AG09319 (cell line): ENCODE data around the gene ABCC3.

Source experiments
- DNase-seq: peaks from one replicate; pipeline ENCODE4 v3.0.0-alpha.2; 2010; ENCODE audit warnings: low read depth; ENCODE audit errors: extremely low read depth
- CTCF ChIP-seq: IDR thresholded peaks from 2 replicates; pipeline ENCODE4 v1.5.1; 2011; ENCODE audit warnings: low read depth, mild to moderate bottlenecking, inconsistent platforms, low read length, moderate library complexity

ABCC3 gene

GRCh38 chr17:50607522-50608175 is 27.0 kb upstream of the ABCC3 start:
- TF ChIP-seq CTCF: no peak

GRCh38 chr17:50608700-50609379 is 25.8 kb upstream of the ABCC3 start:
- TF ChIP-seq CTCF: no peak
- no peak for DNase-seq

More at GRCh38 chr17:50607522-50608175, 27.0 kb upstream of the ABCC3 start:
- DNase-seq: no peak

- DNase-seq: no peak
- no peak for TF ChIP-seq CTCF
These were observed 25.2 kb upstream of the ABCC3 start for GRCh38 chr17:50609380-50610074.

- no peak for DNase-seq
- TF ChIP-seq CTCF: no peak
These were observed 23.0 kb upstream of the ABCC3 start for GRCh38 chr17:50611634-50612033.

- TF ChIP-seq CTCF: no peak
- no peak for DNase-seq
These were observed 22.4 kb upstream of the ABCC3 start for GRCh38 chr17:50612281-50612680.

- peak; percentile 9 for TF ChIP-seq CTCF
- no peak for DNase-seq
These were observed 21.4 kb upstream of the ABCC3 start for GRCh38 chr17:50613007-50613992.
